22Rv1 (cell line): ENCODE measurements around the gene SYNDIG1.
"Not testable (repeated sequence)": the region's sequence is repeated elsewhere in the genome, so short reads cannot be mapped to it uniquely, and the experiment has no call there.

Experiments
- H3K27ac ChIP-seq: fragments of 450-650 bp; 2 replicates; pipeline ENCODE4 v1.5.1; 2017
- ZFX ChIP-seq: fragments of 450-650 bp; IDR thresholded peaks from 2 replicates; pipeline ENCODE4 v1.6.1; 2017; ENCODE audit warnings: antibody characterized with exemption, borderline replicate concordance
- TF ChIP-seq, protein P1 (sequence below): fragments of 450-650 bp; IDR thresholded peaks from 2 replicates; pipeline ENCODE4 v1.5.1; 2017; ENCODE audit warnings: mild to moderate bottlenecking

The SYNDIG1 gene

DNA sequence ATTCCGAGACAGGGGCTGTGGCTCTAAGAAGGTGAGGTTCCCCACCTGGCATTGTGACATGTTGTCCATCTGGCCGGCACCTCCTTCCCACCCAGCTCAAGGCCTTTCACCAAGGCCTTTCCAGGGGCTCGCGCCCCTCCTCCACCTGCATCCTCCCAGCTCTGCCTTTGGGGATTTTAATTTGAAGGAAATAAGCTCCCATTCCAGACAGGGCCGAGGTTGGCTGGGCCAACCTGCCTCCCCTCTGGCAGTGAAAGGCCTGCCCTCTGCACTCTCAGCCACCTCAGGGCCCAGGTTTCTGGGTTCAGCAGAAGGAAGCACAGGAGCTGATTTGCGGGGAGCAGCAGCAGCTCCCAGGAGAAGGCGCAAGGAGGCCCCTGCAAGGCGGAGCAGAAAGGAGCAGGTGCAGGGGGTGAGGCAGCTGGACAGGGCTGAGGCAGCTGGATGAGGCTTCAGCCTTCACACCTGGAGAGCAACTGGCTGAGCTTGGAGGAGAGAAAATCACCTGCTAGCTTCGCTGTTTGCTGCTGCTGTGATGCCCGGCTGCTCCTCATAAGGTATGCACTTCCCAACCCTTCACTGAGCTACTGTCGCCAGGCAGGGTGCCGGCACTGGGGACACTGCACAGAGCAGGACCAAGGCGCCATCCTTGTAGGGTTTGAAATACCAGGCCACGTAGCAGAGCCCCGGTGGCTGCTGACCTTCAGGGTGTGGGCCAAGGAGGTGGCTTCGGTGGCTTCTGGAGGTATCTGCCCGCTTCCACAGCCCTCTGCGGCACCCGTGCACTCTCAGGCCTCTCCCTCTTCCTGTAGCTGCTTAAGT, 147.0 kb downstream of the SYNDIG1 start:
- no peak overlapping the region for H3K27ac ChIP-seq
- no peak for TF ChIP-seq ZFX
- TF ChIP-seq, protein P1, sequence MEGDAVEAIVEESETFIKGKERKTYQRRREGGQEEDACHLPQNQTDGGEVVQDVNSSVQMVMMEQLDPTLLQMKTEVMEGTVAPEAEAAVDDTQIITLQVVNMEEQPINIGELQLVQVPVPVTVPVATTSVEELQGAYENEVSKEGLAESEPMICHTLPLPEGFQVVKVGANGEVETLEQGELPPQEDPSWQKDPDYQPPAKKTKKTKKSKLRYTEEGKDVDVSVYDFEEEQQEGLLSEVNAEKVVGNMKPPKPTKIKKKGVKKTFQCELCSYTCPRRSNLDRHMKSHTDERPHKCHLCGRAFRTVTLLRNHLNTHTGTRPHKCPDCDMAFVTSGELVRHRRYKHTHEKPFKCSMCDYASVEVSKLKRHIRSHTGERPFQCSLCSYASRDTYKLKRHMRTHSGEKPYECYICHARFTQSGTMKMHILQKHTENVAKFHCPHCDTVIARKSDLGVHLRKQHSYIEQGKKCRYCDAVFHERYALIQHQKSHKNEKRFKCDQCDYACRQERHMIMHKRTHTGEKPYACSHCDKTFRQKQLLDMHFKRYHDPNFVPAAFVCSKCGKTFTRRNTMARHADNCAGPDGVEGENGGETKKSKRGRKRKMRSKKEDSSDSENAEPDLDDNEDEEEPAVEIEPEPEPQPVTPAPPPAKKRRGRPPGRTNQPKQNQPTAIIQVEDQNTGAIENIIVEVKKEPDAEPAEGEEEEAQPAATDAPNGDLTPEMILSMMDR, result no peak

DNA sequence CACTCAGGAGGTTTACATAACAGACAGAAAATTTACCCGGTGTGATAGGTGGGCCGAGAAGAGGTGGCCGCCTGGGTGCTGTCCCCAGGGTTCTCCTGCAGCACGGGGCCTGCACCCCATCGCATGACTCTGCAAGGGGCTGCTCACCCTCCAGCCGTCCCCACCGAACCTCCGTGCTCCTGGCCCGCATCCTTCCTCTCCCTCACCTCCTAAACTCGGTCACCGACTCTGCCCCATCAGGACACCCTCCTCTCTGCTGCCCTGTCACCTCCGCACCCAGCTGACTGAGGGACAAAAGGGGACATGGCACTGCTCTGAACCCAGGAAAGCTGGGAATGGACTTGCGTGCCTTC, 147.6 kb downstream of the SYNDIG1 start:
- H3K27ac ChIP-seq, result no peak overlapping the region
- no peak for TF ChIP-seq ZFX

DNA sequence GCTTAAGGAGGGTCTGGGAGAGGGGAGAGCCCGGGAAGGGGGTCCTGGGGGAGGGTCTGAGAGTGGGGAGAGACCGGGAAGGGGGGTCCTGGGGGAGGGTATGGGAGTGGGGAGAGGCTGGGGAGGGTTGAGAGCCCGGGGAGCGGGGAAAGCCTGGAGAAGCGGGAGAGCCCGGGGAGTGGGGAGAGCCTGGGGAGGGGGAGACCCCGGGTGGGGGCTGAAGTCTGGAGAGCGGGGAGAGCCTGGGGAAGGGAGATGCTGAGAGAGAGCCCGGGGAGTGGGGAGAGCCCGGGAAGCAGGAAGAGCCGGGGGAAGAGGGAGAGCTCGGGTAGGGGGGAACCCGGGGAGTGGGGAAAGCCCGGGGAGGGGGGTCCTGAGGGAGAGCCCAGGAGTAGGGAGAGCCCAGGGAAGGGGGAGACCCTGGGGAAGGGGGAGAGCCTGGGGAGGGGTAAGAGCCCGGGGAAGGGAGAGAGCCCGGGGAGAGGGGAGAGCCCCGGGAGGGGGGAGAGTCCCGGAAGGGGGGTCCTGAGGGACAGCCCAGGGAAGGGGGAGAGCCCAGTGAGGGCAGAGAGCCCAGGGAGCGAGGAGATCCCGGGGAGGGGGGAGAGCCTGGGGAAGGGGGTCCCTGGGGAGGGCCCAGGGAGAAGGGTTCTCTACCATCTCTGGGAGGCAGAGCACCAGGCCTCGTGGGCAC, 148.5 kb downstream of the SYNDIG1 start:
- H3K27ac ChIP-seq, result no peak overlapping the region

DNA sequence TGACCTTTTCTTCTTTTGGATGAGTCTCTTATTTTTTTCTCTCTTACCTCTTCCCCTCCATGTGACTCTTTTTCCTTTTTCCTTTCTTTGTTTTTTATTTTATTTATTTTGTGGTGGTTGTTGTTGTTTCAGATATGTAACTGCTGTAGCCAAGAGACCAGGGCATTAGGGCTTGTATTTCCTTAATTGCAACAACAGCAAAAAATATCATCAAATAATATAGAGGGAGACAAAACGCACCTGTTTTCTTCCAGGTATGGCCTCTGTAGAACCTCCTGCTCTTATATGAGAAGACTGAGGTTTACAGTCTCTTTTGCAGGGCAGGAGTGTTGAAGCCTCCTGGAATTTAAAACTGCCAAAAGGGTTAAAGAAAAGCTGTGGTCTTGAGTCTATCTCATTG, 149.3 kb downstream of the SYNDIG1 start:
- no peak overlapping the region for H3K27ac ChIP-seq
- TF ChIP-seq ZFX, result no peak
- TF ChIP-seq, protein P1, result no peak

More for the DNA sequence above, 148.5 kb downstream of the SYNDIG1 start:
- no peak for TF ChIP-seq ZFX
- TF ChIP-seq, protein P1, result no peak

DNA sequence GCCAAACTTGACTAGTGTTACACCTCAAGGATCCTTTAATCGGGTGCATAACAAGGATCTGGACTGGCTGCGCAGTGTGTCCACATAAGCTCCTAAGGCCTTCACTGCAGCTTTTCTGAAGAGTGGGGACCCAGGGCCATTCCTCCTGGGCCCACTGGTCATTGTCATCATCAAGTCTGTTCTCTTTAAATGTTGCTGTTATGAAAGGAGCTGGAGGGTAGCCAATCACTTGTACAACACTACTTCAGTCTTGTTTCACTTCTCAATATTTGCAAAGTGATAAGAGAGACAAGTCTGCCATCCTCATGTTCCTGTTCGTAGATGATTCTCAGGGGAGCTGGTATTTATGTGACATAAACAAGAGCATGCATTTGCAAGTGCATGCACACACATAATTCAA, 149.8 kb downstream of the SYNDIG1 start:
- TF ChIP-seq, protein P1, result no peak
- TF ChIP-seq ZFX, result no peak
- no peak overlapping the region for H3K27ac ChIP-seq

DNA sequence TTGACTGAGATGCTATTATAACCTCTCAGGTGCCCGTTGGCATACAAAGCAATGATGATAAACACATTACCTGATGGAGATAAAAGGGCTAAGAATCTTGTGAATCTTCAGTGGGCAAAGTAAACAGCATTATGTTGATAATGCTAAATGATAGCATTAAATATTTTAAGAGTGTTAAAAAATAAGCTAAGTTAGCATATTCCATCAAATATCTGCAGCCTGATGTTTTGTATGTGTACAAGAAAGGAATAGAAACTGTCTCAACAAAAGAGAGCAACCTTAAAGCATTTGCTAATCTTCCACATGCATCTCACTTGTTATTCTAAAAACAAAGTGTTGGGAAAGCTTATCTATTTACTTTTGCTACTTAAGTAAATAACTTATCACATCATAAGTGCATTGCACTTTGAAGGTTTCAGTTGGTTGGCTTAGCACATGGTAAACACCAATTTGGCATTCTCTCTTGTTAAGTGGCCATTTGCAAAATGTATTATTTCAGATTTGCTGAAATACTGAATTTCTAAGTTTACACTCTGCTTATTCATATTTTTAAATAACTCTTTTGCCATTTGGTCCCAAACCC, 151.6 kb downstream of the SYNDIG1 start:
- TF ChIP-seq, protein P1, result no peak
- no peak for TF ChIP-seq ZFX
- H3K27ac ChIP-seq, result no peak overlapping the region

DNA sequence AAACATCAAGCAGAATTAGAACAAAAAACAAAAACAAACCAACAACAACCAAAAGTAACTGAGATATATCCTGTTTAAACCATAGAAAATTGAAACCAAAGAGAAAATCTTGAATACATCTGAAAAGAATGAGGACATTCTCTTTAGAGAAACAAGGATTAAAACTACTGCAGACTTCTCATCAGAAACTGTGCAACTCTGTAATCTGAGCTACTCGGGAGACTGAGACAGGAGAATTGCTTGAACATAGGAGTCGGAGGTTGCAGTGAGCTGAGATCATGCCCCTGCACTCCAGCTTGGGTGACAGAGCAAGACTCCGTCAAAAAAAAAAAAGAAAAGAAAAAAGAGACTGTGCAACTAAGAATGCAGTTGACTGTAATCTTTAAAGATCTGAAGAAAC, 153.4 kb downstream of the SYNDIG1 start:
- H3K27ac ChIP-seq, result no peak overlapping the region
- no peak for TF ChIP-seq ZFX
- TF ChIP-seq, protein P1, result no peak

DNA sequence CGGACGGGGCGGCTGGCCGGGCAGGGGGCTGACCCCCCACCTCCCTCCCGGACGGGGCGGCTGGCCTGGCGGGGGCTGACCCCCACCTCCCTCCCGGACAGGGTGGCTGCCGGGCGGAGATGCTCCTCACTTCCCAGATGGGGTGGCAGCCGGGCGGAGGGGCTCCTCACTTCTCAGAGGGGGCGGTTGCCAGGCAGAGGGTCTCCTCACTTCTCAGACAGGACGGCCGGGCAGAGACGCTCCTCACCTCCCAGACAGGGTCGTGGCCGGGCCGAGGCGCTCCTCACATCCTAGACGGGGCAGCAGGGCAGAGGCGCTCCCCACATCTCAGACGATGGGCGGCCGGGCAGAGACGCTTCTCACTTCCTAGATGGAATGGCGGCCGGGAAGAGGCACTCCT, 156.7 kb downstream of the SYNDIG1 start:
- not testable (repeated sequence) for H3K27ac ChIP-seq
